ENCODE data around the gene STXBP6.

Gene STXBP6

GRCh38 chr14:25032092-25032784 lies 17.7 kb downstream of the STXBP6 start:
- no peak for TF ChIP-seq JUND (IDR thresholded peaks at IDR 0.05; ENCODE audit: low read depth)
- in situ Hi-C loops (cut with HindIII; ENCODE audit: low pct_unique_long_range_greater_than_20kb, low sequenced_read_pairs), result no loop called here
- DNase-seq (ENCODE audit: low read depth in 1 of 2, low spot score in 1 of 2), result peak; percentile 37 to 88

DNA sequence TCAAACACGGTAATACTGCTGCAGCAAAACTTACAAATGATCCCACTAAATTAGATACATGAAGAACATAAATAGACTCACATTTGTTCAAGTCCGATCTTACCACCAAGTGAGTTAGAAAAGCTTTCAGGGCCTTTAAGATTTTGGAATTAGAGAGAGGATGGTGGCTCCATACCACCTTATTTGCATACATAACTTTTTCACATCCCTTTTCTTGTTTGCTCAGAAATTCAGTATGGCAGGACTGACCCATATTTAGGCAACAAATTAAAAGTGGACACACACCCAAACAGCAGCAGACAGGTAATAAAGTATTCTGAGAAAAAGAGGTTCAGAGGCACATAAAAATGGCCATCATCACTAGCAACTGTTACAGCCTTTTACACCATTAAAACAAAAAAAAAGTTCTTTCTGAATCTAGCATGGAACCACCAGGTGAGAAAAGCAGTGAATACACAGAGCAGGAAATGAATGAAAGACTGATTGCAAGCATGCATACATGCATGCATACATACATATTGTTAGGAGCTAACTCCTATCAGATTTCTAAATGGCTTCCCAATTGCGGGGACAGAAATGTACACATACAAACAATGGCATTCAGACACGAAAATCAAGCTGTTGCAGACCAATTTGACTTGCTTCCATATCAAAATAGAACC lies 23.3 kb downstream of the STXBP6 start:
- in situ Hi-C loops (cut with HindIII; ENCODE audit: low pct_unique_long_range_greater_than_20kb, low sequenced_read_pairs), result no loop called here
- TF ChIP-seq JUND (IDR thresholded peaks at IDR 0.05; ENCODE audit: low read depth), result no peak
- DNase-seq (ENCODE audit: low read depth in 1 of 2, low spot score in 1 of 2), result no peak

DNA sequence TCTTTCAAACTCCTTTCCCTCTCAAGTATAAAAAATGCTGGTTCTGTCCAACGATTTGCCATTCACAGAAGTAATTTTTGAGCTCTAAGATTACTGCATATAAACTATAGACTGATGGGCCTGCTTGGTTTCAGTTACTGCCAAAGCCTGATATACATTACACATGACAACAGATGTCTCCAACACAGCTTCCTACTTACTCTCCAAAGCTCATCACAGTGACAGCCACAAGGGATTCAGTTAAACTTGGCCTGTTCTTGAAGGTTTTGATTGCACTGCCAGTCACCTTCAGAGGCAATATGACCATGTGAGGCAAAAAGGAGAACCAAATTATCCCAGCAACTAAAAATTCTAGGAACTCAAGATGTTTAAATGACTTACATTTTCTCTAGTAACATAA lies 30.1 kb downstream of the STXBP6 start:
- TF ChIP-seq JUND (IDR thresholded peaks at IDR 0.05; ENCODE audit: low read depth), result no peak
- in situ Hi-C loops (cut with HindIII; ENCODE audit: low pct_unique_long_range_greater_than_20kb, low sequenced_read_pairs), result no loop called here
- no peak for DNase-seq (ENCODE audit: low read depth in 1 of 2, low spot score in 1 of 2)

GRCh38 chr14:25017562-25017961 lies 32.4 kb downstream of the STXBP6 start:
- peak in 1 of 2 experiments; percentile 38 for DNase-seq (ENCODE audit: low read depth in 1 of 2, low spot score in 1 of 2)
- in situ Hi-C loops (cut with HindIII; ENCODE audit: low pct_unique_long_range_greater_than_20kb, low sequenced_read_pairs), result no loop called here
- no peak for TF ChIP-seq JUND (IDR thresholded peaks at IDR 0.05; ENCODE audit: low read depth)

DNA sequence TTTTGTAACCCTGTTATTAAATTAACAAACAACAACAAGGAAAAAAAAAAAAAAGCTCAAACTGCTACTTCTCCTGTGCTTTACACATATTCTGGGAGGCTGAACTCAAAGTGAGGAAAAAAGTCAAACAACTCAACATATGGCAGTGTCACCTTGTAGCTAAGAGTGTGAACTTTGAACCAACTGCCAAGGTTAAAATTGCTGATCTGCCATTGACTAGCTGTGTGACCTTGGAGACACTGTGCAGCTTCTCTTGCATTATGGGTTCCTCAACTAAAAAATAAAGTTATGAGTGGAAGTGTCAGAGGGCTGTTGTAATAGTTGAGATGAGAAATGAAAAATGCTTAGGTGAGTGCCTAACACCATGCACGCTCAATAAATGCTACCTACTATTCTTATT lies 34.2 kb downstream of the STXBP6 start:
- no peak for DNase-seq (ENCODE audit: low read depth in 1 of 2, low spot score in 1 of 2)
- in situ Hi-C loops (cut with HindIII; ENCODE audit: low pct_unique_long_range_greater_than_20kb, low sequenced_read_pairs), result no loop called here
- TF ChIP-seq JUND (IDR thresholded peaks at IDR 0.05; ENCODE audit: low read depth), result no peak

GRCh38 chr14:25014440-25014839 lies 35.5 kb downstream of the STXBP6 start:
- in situ Hi-C loops (cut with HindIII; ENCODE audit: low pct_unique_long_range_greater_than_20kb, low sequenced_read_pairs), result no loop called here
- DNase-seq (ENCODE audit: low read depth in 1 of 2, low spot score in 1 of 2), result no peak
- no peak for TF ChIP-seq JUND (IDR thresholded peaks at IDR 0.05; ENCODE audit: low read depth)

DNA sequence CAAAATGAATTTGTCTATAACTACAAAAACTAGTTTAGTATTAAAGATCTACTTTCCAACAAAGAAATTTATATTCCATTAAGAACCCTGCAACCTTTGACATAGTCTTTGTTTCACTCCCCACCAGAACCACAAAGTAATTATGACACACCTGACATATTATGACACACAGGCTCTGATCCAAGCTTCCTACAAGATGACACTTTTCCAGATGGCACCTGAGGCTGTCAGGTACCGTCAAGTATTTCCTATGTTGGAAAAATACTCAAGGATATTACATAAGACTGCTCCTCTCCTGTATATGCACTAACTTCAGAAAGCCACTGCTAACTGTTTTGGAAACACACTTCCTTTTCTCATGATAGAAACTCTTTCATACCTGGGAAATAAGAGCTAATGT lies 38.9 kb downstream of the STXBP6 start:
- in situ Hi-C loops (cut with HindIII; ENCODE audit: low pct_unique_long_range_greater_than_20kb, low sequenced_read_pairs), result no loop called here
- no peak for TF ChIP-seq JUND (IDR thresholded peaks at IDR 0.05; ENCODE audit: low read depth)
- no peak for DNase-seq (ENCODE audit: low read depth in 1 of 2, low spot score in 1 of 2)

DNA sequence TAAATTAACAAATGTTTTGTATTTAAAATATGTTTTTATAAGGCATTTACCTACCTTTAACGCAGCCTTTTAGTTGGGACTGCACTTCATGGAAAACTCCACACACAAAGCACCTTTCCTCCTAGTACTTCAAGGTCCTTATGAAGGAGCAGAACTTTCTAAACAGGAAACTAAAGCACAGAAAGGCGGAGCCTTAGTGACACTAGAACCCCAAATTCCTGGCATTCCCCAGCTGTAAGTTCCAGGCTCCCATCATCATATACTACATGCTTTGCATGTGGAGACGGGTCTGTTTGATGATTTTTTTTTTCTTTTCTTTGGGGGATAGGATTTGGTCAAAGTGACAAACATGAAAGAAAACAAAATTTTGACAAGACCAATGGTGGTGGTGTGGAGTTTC lies 39.5 kb downstream of the STXBP6 start:
- no peak for TF ChIP-seq JUND (IDR thresholded peaks at IDR 0.05; ENCODE audit: low read depth)
- in situ Hi-C loops (cut with HindIII; ENCODE audit: low pct_unique_long_range_greater_than_20kb, low sequenced_read_pairs), result no loop called here
- no peak for DNase-seq (ENCODE audit: low read depth in 1 of 2, low spot score in 1 of 2)

DNA sequence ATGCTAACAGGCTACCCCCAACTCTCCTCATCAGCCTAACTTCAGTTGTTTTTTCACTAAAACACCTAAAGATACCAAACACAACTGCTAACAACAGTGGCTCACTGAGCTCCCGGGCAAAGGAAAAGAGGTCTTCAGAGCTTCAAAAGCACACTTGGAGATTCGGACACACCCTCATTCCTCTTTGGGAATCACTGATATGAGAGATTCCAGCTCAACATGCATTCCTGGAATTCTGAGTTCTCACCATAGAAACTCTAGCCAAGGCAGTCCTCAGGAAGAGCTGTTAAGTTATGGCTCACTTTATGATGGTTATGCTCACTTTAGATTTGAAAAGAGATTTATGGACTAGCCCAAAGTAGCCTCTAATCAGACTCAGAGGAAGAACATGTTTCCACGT lies 40.1 kb downstream of the STXBP6 start:
- no peak for DNase-seq (ENCODE audit: low read depth in 1 of 2, low spot score in 1 of 2)
- no peak for TF ChIP-seq JUND (IDR thresholded peaks at IDR 0.05; ENCODE audit: low read depth)
- in situ Hi-C loops (cut with HindIII; ENCODE audit: low pct_unique_long_range_greater_than_20kb, low sequenced_read_pairs), result no loop called here

GRCh38 chr14:25007832-25008231 lies 42.1 kb downstream of the STXBP6 start:
- in situ Hi-C loops (cut with HindIII; ENCODE audit: low pct_unique_long_range_greater_than_20kb, low sequenced_read_pairs), result no loop called here
- no peak for TF ChIP-seq JUND (IDR thresholded peaks at IDR 0.05; ENCODE audit: low read depth)
- no peak for DNase-seq (ENCODE audit: low read depth in 1 of 2, low spot score in 1 of 2)

DNA sequence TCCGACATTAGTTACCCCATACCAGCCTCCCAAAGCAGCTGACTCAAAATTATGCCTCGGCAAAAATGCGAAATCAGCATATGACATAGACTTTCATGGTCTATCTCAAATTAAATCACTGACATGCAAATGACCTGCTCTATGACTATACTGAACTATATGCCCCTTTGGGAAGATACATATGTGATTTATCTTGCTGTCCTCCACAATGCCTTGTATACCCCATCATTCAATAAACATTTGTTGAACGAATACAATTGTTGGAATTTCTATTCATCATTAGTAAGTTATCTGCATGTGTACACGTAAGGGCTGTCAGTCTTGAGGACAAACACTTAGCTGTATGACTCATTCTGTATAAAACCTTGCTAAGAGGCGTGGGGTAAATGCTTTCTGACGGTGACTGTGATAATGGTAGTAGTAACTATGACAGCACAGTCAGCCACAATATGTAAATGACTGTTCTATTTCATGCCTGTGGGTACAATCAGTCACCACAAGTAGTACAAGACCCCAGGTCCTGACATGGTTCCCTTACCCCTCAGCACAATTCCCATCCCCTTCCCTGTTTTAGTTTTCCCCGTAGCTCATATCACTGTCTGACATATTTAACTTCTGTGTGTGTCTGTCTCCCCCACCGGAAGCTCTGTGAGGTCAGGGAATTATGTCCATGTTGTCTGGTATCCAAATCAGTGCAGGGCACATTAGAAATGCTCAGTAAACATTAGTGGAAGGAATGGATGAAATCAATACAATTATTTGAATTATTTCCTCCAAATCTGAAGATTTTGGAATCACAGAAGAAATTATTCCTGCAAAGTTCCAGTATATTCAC lies 42.8 kb downstream of the STXBP6 start:
- in situ Hi-C loops (cut with HindIII; ENCODE audit: low pct_unique_long_range_greater_than_20kb, low sequenced_read_pairs), result no loop called here
- no peak for TF ChIP-seq JUND (IDR thresholded peaks at IDR 0.05; ENCODE audit: low read depth)
- peak in 1 of 2 experiments; percentile 13 for DNase-seq (ENCODE audit: low read depth in 1 of 2, low spot score in 1 of 2)

GRCh38 chr14:25006031-25006430 lies 43.9 kb downstream of the STXBP6 start:
- in situ Hi-C loops (cut with HindIII; ENCODE audit: low pct_unique_long_range_greater_than_20kb, low sequenced_read_pairs), result no loop called here
- no peak for TF ChIP-seq JUND (IDR thresholded peaks at IDR 0.05; ENCODE audit: low read depth)
- no peak for DNase-seq (ENCODE audit: low read depth in 1 of 2, low spot score in 1 of 2)

- DNase-seq (ENCODE audit: low read depth in 1 of 2, low spot score in 1 of 2), result no peak
- in situ Hi-C loops (cut with HindIII; ENCODE audit: low pct_unique_long_range_greater_than_20kb, low sequenced_read_pairs), result no loop called here
- no peak for TF ChIP-seq JUND (IDR thresholded peaks at IDR 0.05; ENCODE audit: low read depth)
Observed at GRCh38 chr14:25004389-25004809, 45.5 kb downstream of the STXBP6 start.
